HepG2 (cell line): ENCODE data around the gene BTRC. TPM values are rescaled to one million over a fixed set of nuclear protein-coding genes. Genes with fewer than 3 reads are reported as not detected.

ENCODE experiments used
- NR2F6 ChIP-seq, 2 experiments: IDR thresholded peaks; 2 replicates each; pipeline ENCODE4 v1.6.1; 2016; ENCODE audit warnings: antibody characterized with exemption in 1 of 2, mild to moderate bottlenecking in 1 of 2
- PRPF4 ChIP-seq: fragments of 200-400 bp; formaldehyde crosslinking; IDR thresholded peaks from 2 replicates; pipeline ENCODE4 v1.6.1; 2016; ENCODE audit warnings: low read length, low read depth; ENCODE audit not compliant: poor library complexity, severe bottlenecking
- ZMAT3 ChIP-seq: sonication (generic); formaldehyde crosslinking; conservative IDR thresholded peaks from 2 replicates; pipeline ENCODE4 v1.7.0; 2021; ENCODE audit warnings: missing genetic modification reagents
- polyA plus RNA-seq, 8 experiments: library from polyadenylated mRNA; depleted of rRNA in 3 of 8; stranded (reverse) in 7 of 8; unstranded in 1 of 8; fragments of >200 nt; fragmentation: Illumina TruSeq in 4 of 8; extraction: Trizol in 4 of 8; gene quantifications; 2 replicates each; pipeline versions ENCODE4 v1.2.1 to v1.2.3, GENCODE V29; 2011 to 2016; ENCODE audit warnings: low read depth in 4 of 8, missing spikeins in 1 of 8, mixed read lengths in 1 of 8; ENCODE audit not compliant: insufficient read depth in 1 of 8
- total RNA-seq, 5 experiments: library from RNA; depleted of rRNA; stranded (reverse); fragments of >200 nt; fragmentation: Illumina TruSeq; extraction: Trizol; gene quantifications; 2 replicates each; pipeline ENCODE4 v1.2.3, GENCODE V29; 2016; ENCODE audit warnings: low read depth in 1 of 5
- TF ChIP-seq, protein P1 (sequence below): fragments of 450-650 bp; IDR thresholded peaks from 2 replicates; pipeline ENCODE4 v1.6.1; 2017; ENCODE audit warnings: mild to moderate bottlenecking
- TF ChIP-seq, protein P2 (sequence below), 2 experiments: sonication (generic) in 1 of 2; formaldehyde crosslinking in 1 of 2; IDR thresholded peaks; 2 replicates each; pipeline versions ENCODE4 v1.4.0 to v1.6.1; 2016 to 2020; ENCODE audit warnings: borderline replicate concordance in 1 of 2, low read depth in 1 of 2, mild to moderate bottlenecking in 1 of 2, missing genetic modification reagents in 1 of 2

Gene BTRC
- total and polyA plus RNA-seq, 2 of the 13 experiments (the other 11 are each of a cell fraction or from before 2014, with no cell fraction given): 12.0 to 14.4 TPM

DNA sequence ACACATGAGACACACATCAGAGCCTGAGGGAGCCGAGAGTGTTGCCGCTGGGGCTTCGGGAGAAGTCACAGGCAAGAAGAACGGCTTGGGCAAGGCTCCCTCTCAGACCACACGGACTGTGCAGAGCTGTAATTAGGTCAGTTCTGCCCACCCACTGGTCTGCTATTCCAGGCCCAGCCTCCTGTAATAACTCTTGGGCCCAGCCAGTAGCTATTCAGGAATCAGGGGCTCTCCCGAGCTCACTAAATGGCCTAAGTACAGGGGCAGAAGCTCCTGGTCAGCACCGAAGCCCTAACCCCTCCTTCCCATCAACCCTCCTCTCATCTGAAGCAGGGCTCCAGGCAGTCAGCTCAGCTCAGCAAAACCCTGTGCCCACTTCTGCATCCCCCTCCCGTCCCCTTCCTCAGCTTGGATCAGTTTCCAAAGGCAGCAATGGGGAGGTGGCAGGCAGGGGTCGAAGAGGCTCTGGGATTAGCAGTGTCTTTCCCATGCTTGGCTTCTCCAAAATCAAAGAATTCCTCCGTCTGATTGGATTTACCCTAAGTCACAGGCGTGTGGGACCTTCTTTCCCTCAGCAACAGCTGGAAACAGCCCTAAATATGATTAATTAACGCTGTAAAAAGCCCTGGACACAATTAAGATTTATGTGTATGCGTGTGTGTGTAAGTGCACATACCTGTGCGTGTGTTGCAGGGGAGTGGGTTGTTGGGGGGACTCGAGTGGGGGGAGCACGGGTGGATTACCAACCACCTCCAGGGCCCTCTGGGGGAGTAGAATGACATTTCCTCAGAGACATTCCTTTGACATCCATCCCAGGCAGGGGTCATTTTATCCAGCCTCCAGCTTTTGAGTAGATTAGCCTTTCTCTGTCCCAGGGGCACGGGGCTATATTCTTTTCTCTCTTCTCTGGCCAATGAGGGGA, 48.4 kb upstream of the BTRC start (continued):
- TF ChIP-seq, protein P1, sequence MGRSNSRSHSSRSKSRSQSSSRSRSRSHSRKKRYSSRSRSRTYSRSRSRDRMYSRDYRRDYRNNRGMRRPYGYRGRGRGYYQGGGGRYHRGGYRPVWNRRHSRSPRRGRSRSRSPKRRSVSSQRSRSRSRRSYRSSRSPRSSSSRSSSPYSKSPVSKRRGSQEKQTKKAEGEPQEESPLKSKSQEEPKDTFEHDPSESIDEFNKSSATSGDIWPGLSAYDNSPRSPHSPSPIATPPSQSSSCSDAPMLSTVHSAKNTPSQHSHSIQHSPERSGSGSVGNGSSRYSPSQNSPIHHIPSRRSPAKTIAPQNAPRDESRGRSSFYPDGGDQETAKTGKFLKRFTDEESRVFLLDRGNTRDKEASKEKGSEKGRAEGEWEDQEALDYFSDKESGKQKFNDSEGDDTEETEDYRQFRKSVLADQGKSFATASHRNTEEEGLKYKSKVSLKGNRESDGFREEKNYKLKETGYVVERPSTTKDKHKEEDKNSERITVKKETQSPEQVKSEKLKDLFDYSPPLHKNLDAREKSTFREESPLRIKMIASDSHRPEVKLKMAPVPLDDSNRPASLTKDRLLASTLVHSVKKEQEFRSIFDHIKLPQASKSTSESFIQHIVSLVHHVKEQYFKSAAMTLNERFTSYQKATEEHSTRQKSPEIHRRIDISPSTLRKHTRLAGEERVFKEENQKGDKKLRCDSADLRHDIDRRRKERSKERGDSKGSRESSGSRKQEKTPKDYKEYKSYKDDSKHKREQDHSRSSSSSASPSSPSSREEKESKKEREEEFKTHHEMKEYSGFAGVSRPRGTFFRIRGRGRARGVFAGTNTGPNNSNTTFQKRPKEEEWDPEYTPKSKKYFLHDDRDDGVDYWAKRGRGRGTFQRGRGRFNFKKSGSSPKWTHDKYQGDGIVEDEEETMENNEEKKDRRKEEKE: no peak
- no peak for TF ChIP-seq NR2F6 (IDR thresholded peaks at IDR 0.05)
- TF ChIP-seq NR2F6 (CRISPR knock-in tag; IDR thresholded peaks at IDR 0.05): no peak
- TF ChIP-seq, protein P2, sequence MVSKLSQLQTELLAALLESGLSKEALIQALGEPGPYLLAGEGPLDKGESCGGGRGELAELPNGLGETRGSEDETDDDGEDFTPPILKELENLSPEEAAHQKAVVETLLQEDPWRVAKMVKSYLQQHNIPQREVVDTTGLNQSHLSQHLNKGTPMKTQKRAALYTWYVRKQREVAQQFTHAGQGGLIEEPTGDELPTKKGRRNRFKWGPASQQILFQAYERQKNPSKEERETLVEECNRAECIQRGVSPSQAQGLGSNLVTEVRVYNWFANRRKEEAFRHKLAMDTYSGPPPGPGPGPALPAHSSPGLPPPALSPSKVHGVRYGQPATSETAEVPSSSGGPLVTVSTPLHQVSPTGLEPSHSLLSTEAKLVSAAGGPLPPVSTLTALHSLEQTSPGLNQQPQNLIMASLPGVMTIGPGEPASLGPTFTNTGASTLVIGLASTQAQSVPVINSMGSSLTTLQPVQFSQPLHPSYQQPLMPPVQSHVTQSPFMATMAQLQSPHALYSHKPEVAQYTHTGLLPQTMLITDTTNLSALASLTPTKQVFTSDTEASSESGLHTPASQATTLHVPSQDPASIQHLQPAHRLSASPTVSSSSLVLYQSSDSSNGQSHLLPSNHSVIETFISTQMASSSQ (IDR thresholded peaks at IDR 0.05; ENCODE audit: low read depth): no peak
- TF ChIP-seq, protein P2 (CRISPR knock-in tag; IDR thresholded peaks at IDR 0.05; ENCODE audit: borderline replicate concordance): no peak
- TF ChIP-seq PRPF4: no peak
- no peak for TF ChIP-seq ZMAT3 (CRISPR knock-in tag)
